GM12872 (cell line): ENCODE measurements around the gene FYN.

Experiments used
- TF ChIP-seq, protein P1 (sequence below): IDR thresholded peaks from 3 replicates; pipeline ENCODE4 v1.5.1; 2011; ENCODE audit warnings: low read depth, mild to moderate bottlenecking, low read length, moderate library complexity; ENCODE audit not compliant: insufficient read depth

FYN gene

DNA sequence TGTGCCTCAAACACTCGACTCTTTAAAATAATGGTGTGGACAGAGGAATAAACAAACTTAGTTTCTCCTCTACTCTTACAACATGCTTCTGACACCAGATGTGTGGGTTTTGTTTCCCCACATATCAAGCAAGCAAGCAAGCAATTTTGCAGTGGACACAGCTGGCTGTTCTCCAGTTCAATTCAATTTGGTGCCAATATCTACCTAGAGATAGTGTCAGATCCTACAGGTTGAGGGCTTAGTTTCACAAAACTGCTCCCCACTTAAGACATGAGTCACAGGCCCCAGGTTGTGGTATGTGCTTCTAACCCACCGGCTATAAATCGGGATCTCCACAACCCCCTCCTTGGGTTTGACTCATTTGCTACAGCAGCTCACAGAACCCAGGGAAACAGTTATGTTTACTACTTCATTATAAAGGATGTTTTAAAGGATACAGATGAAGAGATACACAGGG, 136.2 kb downstream of the FYN start:
- TF ChIP-seq, protein P1, sequence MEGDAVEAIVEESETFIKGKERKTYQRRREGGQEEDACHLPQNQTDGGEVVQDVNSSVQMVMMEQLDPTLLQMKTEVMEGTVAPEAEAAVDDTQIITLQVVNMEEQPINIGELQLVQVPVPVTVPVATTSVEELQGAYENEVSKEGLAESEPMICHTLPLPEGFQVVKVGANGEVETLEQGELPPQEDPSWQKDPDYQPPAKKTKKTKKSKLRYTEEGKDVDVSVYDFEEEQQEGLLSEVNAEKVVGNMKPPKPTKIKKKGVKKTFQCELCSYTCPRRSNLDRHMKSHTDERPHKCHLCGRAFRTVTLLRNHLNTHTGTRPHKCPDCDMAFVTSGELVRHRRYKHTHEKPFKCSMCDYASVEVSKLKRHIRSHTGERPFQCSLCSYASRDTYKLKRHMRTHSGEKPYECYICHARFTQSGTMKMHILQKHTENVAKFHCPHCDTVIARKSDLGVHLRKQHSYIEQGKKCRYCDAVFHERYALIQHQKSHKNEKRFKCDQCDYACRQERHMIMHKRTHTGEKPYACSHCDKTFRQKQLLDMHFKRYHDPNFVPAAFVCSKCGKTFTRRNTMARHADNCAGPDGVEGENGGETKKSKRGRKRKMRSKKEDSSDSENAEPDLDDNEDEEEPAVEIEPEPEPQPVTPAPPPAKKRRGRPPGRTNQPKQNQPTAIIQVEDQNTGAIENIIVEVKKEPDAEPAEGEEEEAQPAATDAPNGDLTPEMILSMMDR, result no peak

DNA sequence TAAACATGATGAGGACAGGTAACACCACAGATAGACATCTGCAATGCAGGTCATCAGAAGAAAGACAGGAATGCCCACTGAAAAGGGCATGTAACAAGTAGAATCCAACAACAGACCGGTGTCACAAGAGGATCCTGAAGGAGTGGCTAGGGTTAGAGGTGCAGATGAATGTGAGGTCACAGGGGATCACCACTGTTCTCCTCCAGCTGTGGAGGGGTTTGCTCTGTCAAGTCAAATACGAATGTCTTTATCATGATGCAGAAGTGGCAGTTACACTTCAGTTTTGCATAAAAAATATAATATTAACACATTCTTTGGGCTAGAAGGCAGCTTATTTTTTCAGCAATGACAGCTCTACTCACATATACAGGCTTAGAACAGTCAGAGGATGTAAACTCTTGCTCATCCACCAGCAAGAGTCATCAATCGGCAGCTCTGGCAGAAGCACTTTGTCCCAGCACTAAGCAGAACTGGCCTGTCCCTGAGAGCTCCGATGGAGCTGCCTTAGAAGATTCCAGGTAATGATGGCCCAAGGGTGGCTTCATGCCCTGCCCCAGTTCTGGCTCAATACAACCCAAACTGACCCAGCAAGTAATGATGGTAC, 137.1 kb downstream of the FYN start:
- TF ChIP-seq, protein P1, result no peak

DNA sequence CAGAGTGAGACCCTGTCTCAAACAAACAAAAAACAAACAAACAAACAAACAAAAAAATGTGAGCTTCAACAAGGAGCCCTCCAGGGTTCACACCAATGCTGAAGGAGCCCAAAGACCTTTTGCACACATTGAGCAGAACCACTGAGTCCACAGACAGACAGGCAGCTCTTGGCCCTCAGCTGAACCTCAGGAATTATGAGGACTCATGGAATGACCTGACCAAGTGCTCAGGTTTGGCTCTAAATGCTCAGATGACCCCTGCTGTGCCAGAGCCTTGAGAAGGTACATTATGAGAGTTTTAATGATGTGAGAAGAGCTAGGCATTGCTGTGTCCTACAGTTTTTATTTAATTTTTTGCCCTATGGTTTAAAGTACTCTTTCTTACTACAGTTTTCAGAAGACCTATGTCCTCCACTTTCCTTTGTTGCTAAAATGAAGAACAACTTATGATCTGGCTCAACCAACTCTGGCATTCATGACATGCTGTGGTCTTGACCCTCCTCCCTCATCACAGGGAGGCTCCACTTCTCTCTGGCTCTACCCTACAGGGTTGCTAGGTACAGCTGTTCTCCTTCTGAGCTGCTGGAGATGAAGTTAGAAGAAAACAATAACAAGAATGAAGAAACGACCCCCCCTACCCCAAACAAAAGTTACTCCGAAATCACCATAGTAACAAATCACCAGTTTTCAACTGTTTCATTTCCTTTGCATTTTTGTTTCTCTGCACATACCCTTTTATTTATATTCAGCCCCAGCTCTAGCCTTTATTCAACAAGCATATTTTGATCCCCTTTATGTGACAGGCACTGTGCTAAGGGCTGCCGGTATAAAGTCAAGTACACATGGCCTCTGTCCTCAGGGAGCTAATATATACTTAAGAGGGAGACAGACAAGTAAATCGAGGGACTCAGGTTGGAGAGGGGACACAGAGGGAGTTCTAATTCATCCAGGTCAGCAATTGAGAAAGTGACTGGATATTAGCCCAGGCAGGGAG, 138.9 kb downstream of the FYN start:
- TF ChIP-seq, protein P1, result no peak

DNA sequence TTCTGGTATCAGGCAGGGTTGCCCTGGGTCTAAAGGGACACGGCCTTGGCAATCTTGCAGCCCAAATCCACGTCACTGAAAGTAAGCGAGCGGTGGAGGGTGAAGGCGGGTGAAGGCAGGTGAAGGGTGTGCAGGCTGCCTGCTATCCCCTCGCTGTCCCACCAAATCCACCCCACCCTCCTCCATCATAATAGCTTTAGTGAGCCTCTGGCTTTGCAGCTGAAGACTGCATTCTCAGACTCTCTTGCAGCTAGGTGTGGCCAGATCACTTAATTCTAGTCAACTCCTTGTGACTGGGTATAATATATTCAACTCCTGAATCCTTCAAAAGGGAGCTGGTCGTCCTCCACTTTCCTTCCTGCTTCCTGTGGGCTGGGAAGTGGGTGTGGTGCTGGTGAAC, 140.9 kb downstream of the FYN start:
- TF ChIP-seq, protein P1, result no peak

DNA sequence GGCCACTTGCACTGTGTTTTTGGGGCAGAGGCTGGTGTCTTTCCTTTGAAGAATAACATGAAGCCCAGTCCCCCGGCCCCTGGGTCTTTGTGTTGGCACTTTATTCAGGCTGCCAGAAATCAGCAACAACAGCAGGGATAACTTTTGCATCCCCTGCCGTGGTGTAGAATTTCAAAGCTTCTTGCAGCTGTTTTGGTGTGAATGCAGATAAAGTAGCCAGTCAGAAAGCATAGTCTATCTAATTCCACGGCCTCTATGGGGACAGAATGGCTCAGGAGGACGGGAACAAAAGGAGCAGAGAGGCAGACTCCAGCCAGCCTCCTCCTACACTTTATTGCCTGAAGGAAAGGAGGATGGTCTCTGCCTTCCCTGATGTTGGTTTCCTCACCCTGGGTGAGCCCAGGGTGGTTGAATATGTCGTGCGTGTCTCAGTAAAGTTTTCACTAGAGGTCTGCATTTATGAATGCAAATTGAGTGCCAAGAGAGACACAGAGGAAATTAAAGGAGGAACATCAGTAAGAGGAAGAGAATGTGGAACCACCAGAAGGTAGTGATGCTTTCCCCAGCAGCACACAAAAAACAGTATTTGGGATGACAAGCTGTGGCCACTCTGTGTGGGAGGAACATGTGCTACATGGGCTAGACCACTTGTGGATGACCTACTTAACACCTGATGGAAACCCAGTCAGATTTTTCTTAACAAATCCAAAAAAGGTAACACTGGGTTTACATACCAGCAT, 141.6 kb downstream of the FYN start:
- TF ChIP-seq, protein P1, result no peak

DNA sequence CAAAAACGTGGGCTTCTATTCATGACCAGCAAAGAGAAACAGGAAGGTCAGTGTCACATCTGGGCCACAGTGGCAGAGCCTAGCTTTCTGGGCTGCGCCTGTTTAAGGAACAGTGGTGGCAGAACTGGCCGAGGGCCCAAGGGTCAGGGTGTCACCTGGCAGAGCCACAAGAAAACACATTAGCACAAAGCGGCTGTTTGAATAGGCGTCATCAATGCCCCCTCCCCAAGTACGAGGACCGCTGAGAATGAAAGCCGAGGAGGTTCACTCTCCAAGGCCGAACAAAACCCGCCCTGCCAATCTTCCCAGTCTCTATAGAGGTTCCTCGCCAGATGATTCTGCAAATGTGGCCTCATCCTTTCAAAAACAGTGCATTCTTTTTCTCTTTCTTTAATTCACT, 142.4 kb downstream of the FYN start:
- TF ChIP-seq, protein P1, result no peak

DNA sequence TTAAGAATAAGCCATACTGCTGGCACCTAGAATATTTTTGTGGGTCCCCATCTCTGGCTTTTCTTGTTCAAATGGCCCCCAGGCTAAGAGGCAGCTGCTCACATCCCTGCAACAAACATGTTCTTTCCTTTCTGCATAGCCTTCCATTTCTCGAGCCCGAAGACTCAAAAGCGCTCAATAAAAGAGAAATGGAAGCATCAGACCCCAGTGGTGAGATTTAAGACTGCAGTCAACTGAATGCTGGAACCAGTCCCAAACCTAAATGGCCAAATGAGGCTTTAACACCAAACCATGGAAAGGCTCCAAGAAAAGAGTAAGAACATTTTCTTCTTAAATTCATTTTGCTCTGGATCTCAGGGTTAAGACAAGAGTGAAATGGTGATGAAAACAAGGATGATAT, 145.4 kb downstream of the FYN start:
- TF ChIP-seq, protein P1, result peak; percentile 39; the same call in 1 of the 3 replicates
